Measurements from ENCODE around the gene CDC42EP3.

The CDC42EP3 gene

GRCh38 chr2:37623971-37624900 is 47.2 kb downstream of the CDC42EP3 start:
- DNase-seq, result no peak
- Histone ChIP-seq H3K27ac (no peak overlapping the region), H3K4me3 (ENCODE audit: low read depth, low read length) (no peak overlapping the region), H3K9me3 (ENCODE audit: severe bottlenecking) (peaks cover 4% of the 10 kb centered on the region), H3K36me3 (no peaks in the 10 kb centered on the region), H3K27me3 (ENCODE audit: insufficient read depth, low read depth, severe bottlenecking) (no peaks in the 10 kb centered on the region)
- no peak for TF ChIP-seq CTCF (IDR thresholded peaks at IDR 0.05; ENCODE audit: low read depth, low read length)

GRCh38 chr2:37623406-37623805 is 48.0 kb downstream of the CDC42EP3 start:
- DNase-seq, result no peak
- no peak for TF ChIP-seq CTCF (IDR thresholded peaks at IDR 0.05; ENCODE audit: low read depth, low read length)
- no peaks in the 10 kb centered on the region for H3K27me3 ChIP-seq (ENCODE audit: insufficient read depth, low read depth, severe bottlenecking)
- H3K9me3 ChIP-seq (ENCODE audit: severe bottlenecking), result peaks cover 4% of the 10 kb centered on the region
- H3K27ac ChIP-seq, result no peak overlapping the region
- H3K4me3 ChIP-seq (ENCODE audit: low read depth, low read length), result no peak overlapping the region
- H3K36me3 ChIP-seq, result no peaks in the 10 kb centered on the region

- Histone ChIP-seq H3K36me3 (no peaks in the 10 kb centered on the region), H3K4me3 (ENCODE audit: low read depth, low read length) (no peak overlapping the region), H3K27ac (no peak overlapping the region), H3K27me3 (ENCODE audit: insufficient read depth, low read depth, severe bottlenecking) (no peaks in the 10 kb centered on the region), H3K9me3 (ENCODE audit: severe bottlenecking) (peaks cover 4% of the 10 kb centered on the region)
- DNase-seq, result no peak
- no peak for TF ChIP-seq CTCF (IDR thresholded peaks at IDR 0.05; ENCODE audit: low read depth, low read length)
Observed at GRCh38 chr2:37622450-37623100, 48.9 kb downstream of the CDC42EP3 start.

GRCh38 chr2:37621199-37621598 is 50.2 kb downstream of the CDC42EP3 start:
- TF ChIP-seq CTCF (IDR thresholded peaks at IDR 0.05; ENCODE audit: low read depth, low read length), result no peak

GRCh38 chr2:37619959-37620300 is 51.5 kb downstream of the CDC42EP3 start:
- no peak for TF ChIP-seq CTCF (IDR thresholded peaks at IDR 0.05; ENCODE audit: low read depth, low read length)
- DNase-seq, result no peak

More at GRCh38 chr2:37621199-37621598, 50.2 kb downstream of the CDC42EP3 start:
- DNase-seq, result no peak
- H3K27me3 ChIP-seq (ENCODE audit: insufficient read depth, low read depth, severe bottlenecking), result no peaks in the 10 kb centered on the region
- H3K27ac ChIP-seq, result no peak overlapping the region
- H3K9me3 ChIP-seq (ENCODE audit: severe bottlenecking), result peaks cover 4% of the 10 kb centered on the region
- H3K4me3 ChIP-seq (ENCODE audit: low read depth, low read length), result no peak overlapping the region
- H3K36me3 ChIP-seq, result no peaks in the 10 kb centered on the region

More at GRCh38 chr2:37619959-37620300, 51.5 kb downstream of the CDC42EP3 start:
- H3K27me3 ChIP-seq (ENCODE audit: insufficient read depth, low read depth, severe bottlenecking), result no peaks in the 10 kb centered on the region
- H3K27ac ChIP-seq, result no peak overlapping the region
- peaks cover 4% of the 10 kb centered on the region for H3K9me3 ChIP-seq (ENCODE audit: severe bottlenecking)
- no peak overlapping the region for H3K4me3 ChIP-seq (ENCODE audit: low read depth, low read length)
- no peaks in the 10 kb centered on the region for H3K36me3 ChIP-seq
